Measurements from ENCODE around the gene CLK1.
A peak's percentile ranks its signal among the peaks of the same experiment; 100 is the strongest.

DNA sequence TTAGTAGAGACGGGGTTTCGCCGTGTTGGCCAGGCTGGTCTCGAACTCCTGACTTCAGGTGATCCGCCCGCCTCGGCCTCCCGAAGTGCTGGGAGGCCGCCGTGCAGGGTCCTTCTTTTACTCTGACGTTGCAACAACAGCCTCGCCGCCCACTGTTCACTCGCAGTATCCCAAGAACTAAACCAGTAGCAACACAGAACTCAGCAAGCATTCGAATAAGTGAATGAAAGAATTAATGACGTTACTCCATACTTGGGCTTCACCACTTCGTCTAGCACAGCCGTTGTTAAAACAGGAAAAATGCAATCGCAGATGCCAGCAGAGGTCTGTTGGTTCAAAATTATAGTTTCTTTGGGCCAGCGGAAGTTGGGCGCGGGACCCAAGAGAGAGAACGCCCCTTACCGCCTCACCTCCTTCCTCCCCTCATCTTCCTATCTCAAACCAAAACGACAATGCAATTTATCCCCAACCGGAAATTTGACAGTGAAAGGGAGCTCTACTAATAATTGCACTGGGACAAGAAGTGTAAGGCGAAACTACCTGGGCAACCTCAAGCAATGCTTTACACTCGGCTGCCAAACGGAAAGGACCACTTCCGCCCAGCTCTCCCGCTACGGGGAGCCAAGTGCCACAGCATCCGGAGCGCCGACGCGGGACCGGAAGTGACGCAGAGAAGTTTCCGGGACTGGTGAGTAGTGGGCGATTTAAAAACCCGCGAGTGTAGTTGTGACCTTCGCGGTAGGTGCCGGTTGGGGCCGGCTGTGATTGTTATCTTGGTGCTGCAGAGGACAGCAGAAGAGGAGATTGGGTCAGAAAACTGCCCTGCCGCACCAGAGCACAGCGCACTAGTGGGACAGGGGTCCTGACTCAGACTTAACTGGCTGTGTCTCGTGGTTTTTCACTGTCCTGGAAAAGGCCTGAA lies 24.5 kb upstream of the CLK1 start, which contains the start of the genes NIF3L1 and PPIL3:
- TF ChIP-seq YY1 (IDR thresholded peaks at IDR 0.05; ENCODE audit: low read depth, low read length) (no peak), TAF1 (IDR thresholded peaks at IDR 0.05; ENCODE audit: low read depth, low read length) (peak; percentile 96), ASH2L (IDR thresholded peaks at IDR 0.05; ENCODE audit: low read length) (peak; percentile 93), POLR2A (IDR thresholded peaks at IDR 0.05; ENCODE audit: control extremely low read depth in 1 of 2, low read depth in 2 of 2, low read length in 2 of 2) (peak; percentile 82 to 85; a peak in 2 of 3 replicates), HDAC6 (IDR thresholded peaks at IDR 0.05; ENCODE audit: low read depth, low read length) (no peak), RFX5 (IDR thresholded peaks at IDR 0.05; ENCODE audit: borderline replicate concordance, low read depth, low read length) (no peak)
- TF ChIP-seq, protein P1, sequence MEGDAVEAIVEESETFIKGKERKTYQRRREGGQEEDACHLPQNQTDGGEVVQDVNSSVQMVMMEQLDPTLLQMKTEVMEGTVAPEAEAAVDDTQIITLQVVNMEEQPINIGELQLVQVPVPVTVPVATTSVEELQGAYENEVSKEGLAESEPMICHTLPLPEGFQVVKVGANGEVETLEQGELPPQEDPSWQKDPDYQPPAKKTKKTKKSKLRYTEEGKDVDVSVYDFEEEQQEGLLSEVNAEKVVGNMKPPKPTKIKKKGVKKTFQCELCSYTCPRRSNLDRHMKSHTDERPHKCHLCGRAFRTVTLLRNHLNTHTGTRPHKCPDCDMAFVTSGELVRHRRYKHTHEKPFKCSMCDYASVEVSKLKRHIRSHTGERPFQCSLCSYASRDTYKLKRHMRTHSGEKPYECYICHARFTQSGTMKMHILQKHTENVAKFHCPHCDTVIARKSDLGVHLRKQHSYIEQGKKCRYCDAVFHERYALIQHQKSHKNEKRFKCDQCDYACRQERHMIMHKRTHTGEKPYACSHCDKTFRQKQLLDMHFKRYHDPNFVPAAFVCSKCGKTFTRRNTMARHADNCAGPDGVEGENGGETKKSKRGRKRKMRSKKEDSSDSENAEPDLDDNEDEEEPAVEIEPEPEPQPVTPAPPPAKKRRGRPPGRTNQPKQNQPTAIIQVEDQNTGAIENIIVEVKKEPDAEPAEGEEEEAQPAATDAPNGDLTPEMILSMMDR (IDR thresholded peaks at IDR 0.05; ENCODE audit: control extremely low read depth in 1 of 3, insufficient read depth in 1 of 3, low read depth in 1 of 3, low read length in 3 of 3), result no peak
- TF ChIP-seq, protein P2, sequence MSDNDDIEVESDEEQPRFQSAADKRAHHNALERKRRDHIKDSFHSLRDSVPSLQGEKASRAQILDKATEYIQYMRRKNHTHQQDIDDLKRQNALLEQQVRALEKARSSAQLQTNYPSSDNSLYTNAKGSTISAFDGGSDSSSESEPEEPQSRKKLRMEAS (IDR thresholded peaks at IDR 0.05), result peak; percentile 51; the same call in 1 of the 2 replicates

Measured in H1 (cell line).